ENCODE measurements around the gene ARHGEF39.

GRCh38 chr9:35697486-35697885 is 32.5 kb upstream of the ARHGEF39 start:
- TF ChIP-seq TSC22D4 (tag; IDR thresholded peaks at IDR 0.05) (no peak), SMAD1 (IDR thresholded peaks at IDR 0.05; ENCODE audit: low read depth, low read length, partially characterized antibody) (no peak), CHD2 (IDR thresholded peaks at IDR 0.05; ENCODE audit: low read depth, low read length) (no peak), CTCF (IDR thresholded peaks at IDR 0.05 in 2 of 3, conservative IDR thresholded peaks at IDR 0.05 in 1 of 3; ENCODE audit: insufficient read depth in 2 of 3, low read depth in 1 of 3, low read length in 3 of 3) (no peak), HIVEP1 (CRISPR knock-in tag; IDR thresholded peaks at IDR 0.05) (no peak), TAF15 (IDR thresholded peaks at IDR 0.05; ENCODE audit: low read depth, low read length) (no peak), XRCC4 (IDR thresholded peaks at IDR 0.05; ENCODE audit: extremely low read depth, insufficient read depth, insufficient read length) (no peak), E2F4 (CRISPR knock-in tag; IDR thresholded peaks at IDR 0.05; ENCODE audit: low read depth) (no peak)
- TF ChIP-seq, protein P1, sequence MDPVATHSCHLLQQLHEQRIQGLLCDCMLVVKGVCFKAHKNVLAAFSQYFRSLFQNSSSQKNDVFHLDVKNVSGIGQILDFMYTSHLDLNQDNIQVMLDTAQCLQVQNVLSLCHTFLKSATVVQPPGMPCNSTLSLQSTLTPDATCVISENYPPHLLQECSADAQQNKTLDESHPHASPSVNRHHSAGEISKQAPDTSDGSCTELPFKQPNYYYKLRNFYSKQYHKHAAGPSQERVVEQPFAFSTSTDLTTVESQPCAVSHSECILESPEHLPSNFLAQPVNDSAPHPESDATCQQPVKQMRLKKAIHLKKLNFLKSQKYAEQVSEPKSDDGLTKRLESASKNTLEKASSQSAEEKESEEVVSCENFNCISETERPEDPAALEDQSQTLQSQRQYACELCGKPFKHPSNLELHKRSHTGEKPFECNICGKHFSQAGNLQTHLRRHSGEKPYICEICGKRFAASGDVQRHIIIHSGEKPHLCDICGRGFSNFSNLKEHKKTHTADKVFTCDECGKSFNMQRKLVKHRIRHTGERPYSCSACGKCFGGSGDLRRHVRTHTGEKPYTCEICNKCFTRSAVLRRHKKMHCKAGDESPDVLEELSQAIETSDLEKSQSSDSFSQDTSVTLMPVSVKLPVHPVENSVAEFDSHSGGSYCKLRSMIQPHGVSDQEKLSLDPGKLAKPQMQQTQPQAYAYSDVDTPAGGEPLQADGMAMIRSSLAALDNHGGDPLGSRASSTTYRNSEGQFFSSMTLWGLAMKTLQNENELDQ (CRISPR knock-in tag; IDR thresholded peaks at IDR 0.05; ENCODE audit: borderline replicate concordance) = no peak
